ENCODE data around the gene SNHG17.
"Not testable (repeated sequence)": the region's sequence is repeated elsewhere in the genome, so short reads cannot be mapped to it uniquely, and the experiment has no call there.

The SNHG17 gene

GRCh38 chr20:38471245-38471644, 36.1 kb upstream of the SNHG17 start:
- no peak for TF ChIP-seq CTCF (conservative IDR thresholded peaks at IDR 0.05; ENCODE audit: low read depth, low read length)
- H3K4me3 ChIP-seq (ENCODE audit: low read length) = no peak overlapping the region
- no peak for DNase-seq (ENCODE audit: low read depth)

- no peak for DNase-seq (ENCODE audit: low read depth)
- H3K4me3 ChIP-seq (ENCODE audit: low read length) = no peak overlapping the region
- TF ChIP-seq CTCF (conservative IDR thresholded peaks at IDR 0.05; ENCODE audit: low read depth, low read length) = no peak
Measured at GRCh38 chr20:38466983-38467382, 31.9 kb upstream of the SNHG17 start.

GRCh38 chr20:38466171-38466570, 31.0 kb upstream of the SNHG17 start:
- DNase-seq (ENCODE audit: low read depth) = no peak
- no peak for TF ChIP-seq CTCF (conservative IDR thresholded peaks at IDR 0.05; ENCODE audit: low read depth, low read length)
- no peak overlapping the region for H3K4me3 ChIP-seq (ENCODE audit: low read length)

GRCh38 chr20:38461569-38461968, 26.4 kb upstream of the SNHG17 start:
- not testable (repeated sequence) for H3K4me3 ChIP-seq (ENCODE audit: low read length); DNase-seq (ENCODE audit: low read depth)

- H3K4me3 ChIP-seq (ENCODE audit: low read length); DNase-seq (ENCODE audit: low read depth): not testable (repeated sequence)
Measured at GRCh38 chr20:38461167-38461566, 26.0 kb upstream of the SNHG17 start.

GRCh38 chr20:38460631-38461030, 25.5 kb upstream of the SNHG17 start:
- not testable (repeated sequence) for DNase-seq (ENCODE audit: low read depth); H3K4me3 ChIP-seq (ENCODE audit: low read length)

- no peak for TF ChIP-seq CTCF (conservative IDR thresholded peaks at IDR 0.05; ENCODE audit: low read depth, low read length)
- DNase-seq (ENCODE audit: low read depth) = peak; percentile 72
- no peak overlapping the region for H3K4me3 ChIP-seq (ENCODE audit: low read length)
Measured at GRCh38 chr20:38460040-38460623, 25.0 kb upstream of the SNHG17 start.

GRCh38 chr20:38458314-38458713, 23.2 kb upstream of the SNHG17 start:
- no peak for TF ChIP-seq CTCF (conservative IDR thresholded peaks at IDR 0.05; ENCODE audit: low read depth, low read length)
- DNase-seq (ENCODE audit: low read depth) = no peak
- H3K4me3 ChIP-seq (ENCODE audit: low read length) = no peak overlapping the region

All from retinal pigment epithelial cell (primary cell).